Regular cardiac myocyte (primary cell): ENCODE data around the gene ADH7. TPM values are rescaled to one million over a fixed set of nuclear protein-coding genes. Genes with fewer than 3 reads are reported as not detected.

ENCODE experiments used
- total RNA-seq: library from RNA; depleted of rRNA; stranded (reverse); fragments of >200 nt; gene quantifications from 2 replicates; pipeline ENCODE4 v1.2.3, GENCODE V29; 2014

The ADH7 gene
- not detected in 2 replicates for total RNA-seq

DNA sequence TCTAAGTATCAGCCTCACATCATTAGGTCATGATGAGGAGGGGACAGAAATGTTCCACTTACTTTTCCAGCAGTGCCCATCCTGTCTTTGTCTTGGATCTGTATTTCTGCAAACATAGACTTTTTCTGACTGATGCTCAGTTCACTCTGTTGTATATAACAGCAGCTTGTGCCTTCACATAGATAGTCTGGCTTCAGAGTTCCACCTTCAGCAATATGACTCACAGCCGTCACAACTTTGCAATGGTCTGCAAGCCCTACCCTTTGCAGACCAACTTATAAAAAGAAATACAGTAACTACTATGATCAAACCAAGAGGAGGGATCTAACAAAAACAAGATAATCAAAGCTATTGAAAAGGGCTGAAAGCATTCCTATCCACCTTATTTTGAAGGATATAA, at the start of gene ADH7:
ADH7 (minus strand) TSS at position 189 of the 400 bp plus-strand sequence; CDS start at position 80, 109 bp downstream.

Other genes starting within 250 kb of the ADH7 start
- under 0.01 TPM in 1 of 2 replicates, not detected in the other for gene ADH6, start 216.1 kb downstream of the ADH7 start, total RNA-seq
- not detected in 2 replicates for gene ADH1A, start 144.4 kb downstream of the ADH7 start, total RNA-seq
- 0.38 and 0.85 TPM in 2 replicates for gene ADH1B, start 113.9 kb downstream of the ADH7 start, total RNA-seq
- under 0.01 TPM in 1 of 2 replicates, not detected in the other for gene ADH1C, start 82.6 kb downstream of the ADH7 start, total RNA-seq
- not detected in 2 replicates for gene C4orf17, start 75.7 kb upstream of the ADH7 start, total RNA-seq
- gene TRMT10A, start 128.7 kb upstream of the ADH7 start, total RNA-seq: 6.8 and 11.5 TPM in 2 replicates
- under 0.01 TPM in 2 replicates for gene MTTP, start 139.5 kb upstream of the ADH7 start, total RNA-seq
- not detected in 2 replicates for gene C4orf54, start 222.5 kb upstream of the ADH7 start, total RNA-seq